Bronchial epithelial cell (primary cell): ENCODE results near the gene MS4A18. TPM values are rescaled to one million over a fixed set of nuclear protein-coding genes. Genes with fewer than 3 reads are reported as not detected.
"Not testable (repeated sequence)": the region's sequence is repeated elsewhere in the genome, so short reads cannot be mapped to it uniquely, and the experiment has no call there.

ENCODE experiments used
- DNase-seq: peaks from one replicate; pipeline ENCODE4 v3.0.0-alpha.2; 2010; ENCODE audit warnings: low read depth
- FAIRE-seq: peaks from 2 replicates; lab custom pipeline; 2011; peaks lifted over from hg19 to GRCh38; lab: Jason Lieb, UNC
- H3K27me3 ChIP-seq: 2 replicates; pipeline ENCODE4 v1.5.1; 2011; ENCODE audit warnings: low read length; ENCODE audit not compliant: control insufficient read depth, insufficient read depth
- H3K36me3 ChIP-seq: 2 replicates; pipeline ENCODE4 v1.5.1; 2011; ENCODE audit warnings: low read length; ENCODE audit not compliant: control insufficient read depth, insufficient read depth
- H3K4me3 ChIP-seq: 2 replicates; pipeline ENCODE4 v1.5.1; 2011; ENCODE audit warnings: mild to moderate bottlenecking, low read depth, low read length, control low read depth
- total RNA-seq: library from RNA; depleted of rRNA; stranded (reverse); fragments of >200 nt; gene quantifications from 2 replicates; pipeline ENCODE4 v1.2.1, GENCODE V29; 2014
- TF ChIP-seq, protein P1 (sequence below): IDR thresholded peaks from 2 replicates; pipeline ENCODE4 v1.5.1; 2011; ENCODE audit warnings: mild to moderate bottlenecking, moderate library complexity, low read length, control low read depth, inconsistent platforms; ENCODE audit not compliant: insufficient read depth, severe bottlenecking

The MS4A18 gene
- total RNA-seq, 1 donor from 2014 or later, result not detected

DNA sequence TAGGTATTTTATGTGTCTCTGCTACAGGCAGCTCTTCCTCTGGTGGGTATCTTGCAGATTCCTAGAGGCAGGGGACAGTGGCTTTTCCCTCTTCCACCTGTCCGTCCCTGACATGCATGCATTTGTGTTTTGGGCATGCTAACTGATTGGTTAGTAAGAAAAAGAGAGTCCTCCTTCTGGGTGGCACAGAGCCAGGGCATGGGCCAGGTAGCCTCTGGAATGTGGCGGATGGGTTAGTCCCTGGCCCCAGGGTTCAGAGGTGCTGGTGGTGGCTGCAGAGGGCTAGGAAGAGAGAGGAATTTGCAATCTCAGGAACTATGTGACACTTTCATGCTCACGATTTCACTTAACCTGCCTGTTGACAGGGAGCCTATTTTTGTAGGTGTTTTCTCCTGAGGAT lies 26.4 kb downstream of the MS4A18 start:
- no peak for DNase-seq
- FAIRE-seq, result no peak
- Histone ChIP-seq H3K27me3 (no peaks in the 10 kb centered on the region), H3K4me3 (no peak overlapping the region), H3K36me3 (no peaks in the 10 kb centered on the region)
- TF ChIP-seq, protein P1, sequence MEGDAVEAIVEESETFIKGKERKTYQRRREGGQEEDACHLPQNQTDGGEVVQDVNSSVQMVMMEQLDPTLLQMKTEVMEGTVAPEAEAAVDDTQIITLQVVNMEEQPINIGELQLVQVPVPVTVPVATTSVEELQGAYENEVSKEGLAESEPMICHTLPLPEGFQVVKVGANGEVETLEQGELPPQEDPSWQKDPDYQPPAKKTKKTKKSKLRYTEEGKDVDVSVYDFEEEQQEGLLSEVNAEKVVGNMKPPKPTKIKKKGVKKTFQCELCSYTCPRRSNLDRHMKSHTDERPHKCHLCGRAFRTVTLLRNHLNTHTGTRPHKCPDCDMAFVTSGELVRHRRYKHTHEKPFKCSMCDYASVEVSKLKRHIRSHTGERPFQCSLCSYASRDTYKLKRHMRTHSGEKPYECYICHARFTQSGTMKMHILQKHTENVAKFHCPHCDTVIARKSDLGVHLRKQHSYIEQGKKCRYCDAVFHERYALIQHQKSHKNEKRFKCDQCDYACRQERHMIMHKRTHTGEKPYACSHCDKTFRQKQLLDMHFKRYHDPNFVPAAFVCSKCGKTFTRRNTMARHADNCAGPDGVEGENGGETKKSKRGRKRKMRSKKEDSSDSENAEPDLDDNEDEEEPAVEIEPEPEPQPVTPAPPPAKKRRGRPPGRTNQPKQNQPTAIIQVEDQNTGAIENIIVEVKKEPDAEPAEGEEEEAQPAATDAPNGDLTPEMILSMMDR, result no peak

DNA sequence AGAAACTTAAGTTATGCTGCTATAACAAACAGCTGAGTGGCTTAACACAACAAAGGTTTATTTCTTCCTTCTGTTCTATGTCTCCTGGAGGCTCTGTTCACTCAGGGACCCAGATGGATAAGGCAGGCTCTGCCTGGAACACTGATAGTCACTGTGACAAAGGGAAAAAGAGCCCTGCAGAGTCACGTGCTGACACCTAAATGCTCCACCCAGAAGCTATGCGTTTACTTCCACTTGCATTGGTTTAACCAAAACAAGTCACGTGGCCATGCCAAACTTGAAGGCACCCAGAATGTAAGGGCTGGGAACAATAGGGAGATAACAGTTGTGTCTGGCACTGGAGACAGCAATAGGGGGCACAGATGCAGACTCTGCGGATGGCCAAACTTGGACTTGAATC lies 28.8 kb downstream of the MS4A18 start:
- DNase-seq (no peak), FAIRE-seq (no peak)
- no peak overlapping the region for H3K4me3 ChIP-seq
- H3K27me3 ChIP-seq, result no peaks in the 10 kb centered on the region
- TF ChIP-seq, protein P1, result no peak
- H3K36me3 ChIP-seq, result no peaks in the 10 kb centered on the region

DNA sequence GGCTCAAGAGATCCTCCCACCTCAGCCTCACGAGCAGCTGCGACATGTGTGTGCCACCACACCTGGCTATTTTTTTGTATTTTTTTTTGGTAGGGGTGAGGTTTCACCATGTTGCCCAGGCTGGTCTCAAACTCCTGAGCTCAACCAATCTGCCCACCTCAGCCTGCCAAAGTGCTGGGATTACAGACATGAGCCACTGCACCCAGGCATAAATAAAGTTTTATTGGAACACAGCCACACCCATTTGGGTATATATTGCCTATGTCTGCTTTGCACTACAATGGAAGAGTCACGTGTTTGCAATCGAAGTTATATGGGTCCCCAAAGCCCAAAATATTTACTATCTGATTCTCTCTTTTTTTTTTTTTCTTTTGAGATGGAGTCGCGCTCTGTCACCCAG lies 30.4 kb downstream of the MS4A18 start:
- no peak for DNase-seq
- FAIRE-seq, result no peak
- no peak overlapping the region for H3K4me3 ChIP-seq
- H3K36me3 ChIP-seq, result no peaks in the 10 kb centered on the region
- H3K27me3 ChIP-seq, result no peaks in the 10 kb centered on the region
- TF ChIP-seq, protein P1, result no peak

DNA sequence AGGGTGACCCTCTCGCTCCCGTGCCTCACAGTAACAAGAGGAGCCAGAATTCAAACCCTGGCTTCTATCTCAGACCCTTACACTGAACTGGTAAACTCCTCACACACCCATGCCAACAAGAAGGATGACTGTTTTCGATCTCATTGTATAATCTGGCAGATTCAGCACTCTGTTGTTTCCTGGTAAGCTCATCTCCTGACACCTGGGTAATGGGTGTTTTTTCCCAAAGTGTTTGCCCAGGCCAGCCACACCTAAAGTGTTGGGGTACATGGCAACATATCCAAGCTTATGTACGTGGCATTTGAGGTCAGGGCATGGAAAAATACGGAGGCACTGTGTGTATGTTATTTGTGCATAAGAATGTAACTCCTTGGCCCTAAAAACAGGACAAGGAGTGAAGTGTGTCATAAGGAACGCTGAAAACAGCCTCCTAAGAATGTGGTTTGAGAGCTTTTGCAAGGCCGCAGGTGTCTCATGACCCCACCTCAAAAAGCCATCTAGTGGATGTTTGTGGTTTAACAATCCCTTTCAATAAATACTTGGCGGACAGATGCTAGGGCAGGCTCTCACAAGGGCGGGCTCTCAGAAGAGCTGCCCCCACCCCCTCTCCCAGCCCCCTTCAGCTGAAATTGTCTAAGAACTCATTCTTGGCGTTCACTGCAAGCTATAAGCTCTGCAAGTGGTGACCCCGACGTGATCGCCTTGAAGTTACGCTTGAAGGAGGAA lies 31.9 kb downstream of the MS4A18 start, which contains the start of gene MS4A15:
Gene MS4A15 (plus strand): TSS at position 561 of the 726 bp plus-strand sequence. CDS start 6,867 bp downstream, outside the sequence.
- H3K27me3 ChIP-seq, result no peaks in the 10 kb centered on the region
- H3K4me3 ChIP-seq, result no peak within 1 kb of the TSS
- FAIRE-seq (no peak), DNase-seq (peak; percentile 42)
- no peaks in the 10 kb centered on the region for H3K36me3 ChIP-seq
- TF ChIP-seq, protein P1, result peak; percentile 45

DNA sequence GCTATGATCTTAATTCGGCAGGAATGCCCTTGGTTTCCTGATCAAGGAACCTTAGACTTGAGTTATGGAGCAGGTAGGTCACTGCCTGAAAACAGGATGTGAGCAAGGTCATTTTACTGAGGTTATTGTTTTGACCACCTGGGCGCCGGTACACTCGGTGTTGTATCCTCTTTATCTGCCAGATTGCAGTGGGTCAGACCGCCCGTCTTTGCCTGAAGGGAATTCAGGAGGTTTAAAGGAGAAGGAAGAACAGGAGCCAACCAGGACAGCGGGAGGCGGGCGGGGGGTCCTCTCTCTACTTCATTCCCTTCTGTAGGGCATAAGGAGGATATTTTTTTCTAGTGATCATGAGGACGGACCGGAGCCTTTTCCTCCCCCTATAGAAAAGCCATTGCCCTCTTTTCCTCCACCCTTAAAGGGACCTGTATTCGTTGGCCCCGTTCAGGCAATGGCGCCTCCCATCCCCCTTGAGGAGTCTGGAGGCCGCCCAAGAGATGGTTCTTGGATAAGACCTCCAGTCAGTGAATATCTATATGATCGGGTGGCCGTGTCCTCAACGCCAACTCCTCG lies 32.8 kb downstream of the MS4A18 start:
- DNase-seq, result no peak
- no peaks in the 10 kb centered on the region for H3K27me3 ChIP-seq
- TF ChIP-seq, protein P1, result no peak
- no peaks in the 10 kb centered on the region for H3K36me3 ChIP-seq
- FAIRE-seq, result no peak
- H3K4me3 ChIP-seq, result no peak overlapping the region

DNA sequence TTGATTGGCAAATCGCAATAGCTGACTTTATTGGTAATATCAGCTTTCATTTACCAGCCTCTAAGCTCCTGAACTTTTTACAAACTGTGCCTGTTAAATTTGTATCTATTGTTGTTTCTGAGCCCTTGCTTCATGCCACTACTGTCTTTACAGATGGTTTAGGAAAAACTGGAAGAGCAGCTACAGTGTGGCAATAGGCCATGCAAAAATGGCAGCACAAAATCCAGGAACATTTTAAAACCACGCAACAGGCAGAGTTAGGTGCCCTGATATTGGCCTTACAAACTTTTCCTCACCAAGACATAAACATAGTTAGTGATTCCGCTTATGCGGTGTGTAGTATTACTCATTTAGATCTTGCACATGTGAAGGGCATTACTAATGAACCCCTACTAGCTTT lies 34.2 kb downstream of the MS4A18 start:
- not testable (repeated sequence) for FAIRE-seq, H3K4me3 ChIP-seq, DNase-seq, H3K36me3 ChIP-seq, H3K27me3 ChIP-seq

DNA sequence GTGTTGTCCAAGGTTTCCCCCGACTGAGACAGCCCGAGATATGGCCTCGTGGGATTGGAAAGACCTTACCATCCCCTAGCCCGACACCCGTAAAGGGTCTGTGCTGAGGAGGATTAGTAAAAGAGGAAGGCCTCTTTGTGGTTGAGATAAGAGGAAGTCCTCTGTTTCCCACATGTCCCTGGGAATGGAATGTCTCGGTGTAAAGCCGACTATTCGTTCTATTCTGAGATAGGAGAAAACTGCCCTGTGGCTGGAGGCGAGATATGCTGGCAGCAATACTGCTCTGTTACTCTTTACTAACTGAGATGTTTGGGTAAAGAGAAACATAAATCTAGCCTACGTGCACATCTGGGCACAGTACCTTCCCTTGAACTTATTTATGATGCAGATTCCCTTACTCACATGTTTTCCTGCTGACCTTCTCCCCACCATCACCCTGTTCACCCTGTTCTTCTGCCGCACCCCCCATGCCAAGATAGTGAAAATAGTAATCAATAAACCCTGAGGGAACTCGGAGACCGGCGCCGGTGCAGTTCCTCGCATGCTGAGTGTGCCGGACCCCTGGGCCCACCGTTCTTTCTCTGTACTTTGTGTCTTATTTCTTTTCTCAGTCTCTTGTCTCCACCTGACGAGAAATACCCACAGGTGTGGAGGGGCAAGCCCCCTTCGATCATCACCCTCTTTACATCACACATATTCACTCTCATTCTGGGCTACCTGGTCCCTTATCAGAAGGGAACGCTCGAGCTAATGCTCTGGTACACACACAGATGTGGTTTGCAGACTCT lies 35.1 kb downstream of the MS4A18 start:
- not testable (repeated sequence) for FAIRE-seq, DNase-seq, H3K36me3 ChIP-seq

More for the DNA sequence above, 35.1 kb downstream of the MS4A18 start:
- not testable (repeated sequence) for H3K27me3 ChIP-seq, H3K4me3 ChIP-seq
